GM21526 (cell line): ENCODE results near the gene BARX1.
"Not testable (repeated sequence)": the region's sequence is repeated elsewhere in the genome, so short reads cannot be mapped to it uniquely, and the experiment has no call there.

Experiments
- ATAC-seq: cut with Tn5 transposase; IDR thresholded peaks from one replicate; pipeline ENCODE4 v1.9.1; 2021; ENCODE audit warnings: moderate library complexity; ENCODE audit not compliant: unreplicated experiment, low FRiP score

Gene BARX1

DNA sequence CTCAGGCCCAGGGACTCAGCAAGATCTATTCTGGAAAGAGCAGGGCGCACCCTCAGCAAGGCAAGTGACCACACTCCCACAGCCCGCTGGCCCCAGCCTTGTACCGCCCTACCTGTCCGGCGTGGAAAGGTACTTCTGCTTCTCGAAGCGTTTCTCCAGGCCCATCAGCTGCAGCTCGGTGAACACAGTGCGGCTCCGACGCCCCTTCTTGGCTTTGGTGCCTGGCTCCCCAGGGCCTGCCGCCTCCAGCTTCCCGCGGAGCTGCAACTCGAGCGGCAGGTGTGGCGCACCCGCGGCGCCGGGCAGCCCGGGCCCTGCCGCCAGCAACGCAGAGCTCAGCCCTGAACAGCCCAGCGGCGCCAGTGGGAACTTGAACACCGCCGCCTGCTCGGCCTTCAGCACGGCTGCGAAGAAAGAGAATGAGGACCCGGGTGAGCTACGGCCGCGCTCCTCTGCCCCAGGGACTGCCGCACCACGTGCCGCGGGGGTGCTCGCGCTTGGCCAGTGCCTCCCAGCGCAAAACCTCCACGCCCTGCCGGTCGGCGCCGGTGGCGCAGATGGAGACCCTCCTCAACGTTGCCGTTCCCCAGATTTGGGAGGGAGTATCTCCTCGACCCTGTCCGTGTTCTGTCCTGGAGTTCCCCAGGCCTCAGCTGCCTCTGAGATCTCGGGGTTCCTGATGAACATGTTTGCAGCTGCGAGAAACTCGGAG lies 2.2 kb downstream of the BARX1 start:
- ATAC-seq: no peak

DNA sequence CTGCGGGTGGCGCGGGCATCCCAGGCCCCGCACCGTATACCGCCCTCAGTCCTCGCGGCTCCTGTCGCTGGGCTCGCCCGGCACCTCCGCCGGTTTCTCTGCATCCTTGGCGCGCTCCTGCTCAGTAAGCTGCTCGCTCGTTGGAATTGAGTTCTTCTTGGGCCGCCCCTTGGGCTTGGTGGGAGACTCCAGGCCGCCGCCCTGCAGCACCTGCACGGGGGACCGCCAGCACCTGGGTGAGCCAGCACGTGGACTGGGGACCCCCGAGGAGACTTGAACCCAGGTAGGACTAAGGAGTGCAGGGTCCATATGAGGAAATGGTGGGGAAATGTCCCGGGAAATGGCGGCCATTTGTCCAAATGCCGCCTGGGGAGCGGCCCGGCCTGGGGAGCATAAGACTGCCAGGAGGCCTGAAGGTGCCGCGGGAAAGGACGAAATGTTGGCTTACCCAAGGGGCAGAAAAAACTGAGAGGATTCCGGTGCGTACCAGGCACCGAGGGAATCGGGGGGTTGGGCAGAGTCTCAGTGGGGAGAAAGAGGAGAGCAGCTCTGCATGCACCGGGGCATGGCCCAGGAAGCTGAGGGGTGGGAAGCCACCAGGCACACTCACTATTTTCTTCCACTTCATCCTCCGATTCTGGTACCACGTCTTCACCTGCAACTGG lies 2.9 kb downstream of the BARX1 start:
- no peak for ATAC-seq

GRCh38 chr9:93951655-93952118 lies 3.5 kb downstream of the BARX1 start:
- no peak for ATAC-seq

GRCh38 chr9:93950619-93951601 lies 4.2 kb downstream of the BARX1 start:
- ATAC-seq: no peak

- ATAC-seq: no peak
Observed at GRCh38 chr9:93949694-93950449, 5.3 kb downstream of the BARX1 start.

- no peak for ATAC-seq
Observed at GRCh38 chr9:93949073-93949693, 6.0 kb downstream of the BARX1 start.

- ATAC-seq: no peak
Observed at GRCh38 chr9:93948441-93949072, 6.6 kb downstream of the BARX1 start.

GRCh38 chr9:93947409-93948070 lies 7.6 kb downstream of the BARX1 start:
- ATAC-seq: no peak

- no peak for ATAC-seq
Observed at GRCh38 chr9:93946338-93946712, 8.8 kb downstream of the BARX1 start.

GRCh38 chr9:93945400-93946337 lies 9.5 kb downstream of the BARX1 start:
- no peak for ATAC-seq

DNA sequence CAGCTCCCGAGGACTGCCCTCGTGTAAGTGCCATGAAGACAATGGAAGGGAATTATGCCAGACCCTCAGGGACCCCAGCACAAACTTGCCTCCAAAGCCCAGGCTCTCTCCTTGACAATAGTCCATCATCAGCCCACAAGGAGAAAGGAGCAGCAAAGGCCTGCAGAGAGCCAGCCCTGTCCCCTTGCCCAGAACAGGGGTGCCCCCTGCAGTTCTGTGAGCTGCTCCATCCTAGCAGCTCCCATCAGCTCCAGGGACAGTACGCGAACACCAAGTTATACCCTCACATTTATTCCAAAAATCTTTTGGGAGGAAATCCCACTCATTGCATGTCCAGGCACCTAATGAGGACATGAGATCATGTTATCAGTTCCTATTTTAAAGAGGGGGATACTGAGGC lies 11.1 kb downstream of the BARX1 start:
- no peak for ATAC-seq

DNA sequence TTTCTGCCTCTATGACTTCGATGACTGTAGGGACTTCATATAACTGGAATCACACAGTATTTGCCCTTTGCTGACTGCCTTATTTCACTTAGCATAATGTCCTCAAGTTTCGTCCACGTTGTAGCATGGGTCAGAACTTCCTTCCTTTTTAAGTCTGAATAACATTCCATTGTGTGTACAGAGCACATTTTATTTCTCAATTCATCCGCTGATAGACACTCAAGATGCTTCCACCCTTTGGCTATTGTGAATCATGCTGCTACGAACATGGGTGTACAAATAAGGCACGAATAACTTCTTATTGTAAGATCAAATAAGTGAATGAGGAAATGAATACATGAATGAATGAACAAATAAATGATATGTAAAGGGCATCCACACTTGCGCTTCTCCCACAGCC lies 13.0 kb downstream of the BARX1 start:
- ATAC-seq: no peak

DNA sequence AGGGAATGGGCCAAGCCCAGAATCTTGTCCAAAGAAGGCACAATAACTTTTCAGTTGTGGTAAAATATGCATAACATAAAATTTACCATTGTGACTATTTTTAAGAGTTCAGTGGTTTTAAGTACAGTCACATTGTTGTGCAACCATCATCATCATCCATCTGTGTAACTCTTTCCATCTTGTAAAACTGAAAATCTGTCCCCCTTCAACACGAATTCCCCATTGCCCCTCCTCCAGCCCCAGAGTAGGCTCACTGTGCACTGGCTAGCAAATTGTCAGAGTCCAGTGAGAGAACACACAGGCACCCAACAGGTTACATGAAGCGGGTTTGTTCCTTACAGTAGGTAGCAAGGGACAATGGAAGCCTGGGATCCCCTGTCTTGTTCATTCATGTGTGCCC lies 13.7 kb downstream of the BARX1 start:
- ATAC-seq: no peak

- ATAC-seq: no peak
Observed at GRCh38 chr9:93940951-93941350, 14.2 kb downstream of the BARX1 start.

GRCh38 chr9:93939589-93939988 lies 15.6 kb downstream of the BARX1 start:
- not testable (repeated sequence) for ATAC-seq

- ATAC-seq: no peak
Observed at GRCh38 chr9:93937193-93937592, 18.0 kb downstream of the BARX1 start.

GRCh38 chr9:93931905-93932304 lies 23.2 kb downstream of the BARX1 start:
- no peak for ATAC-seq

- no peak for ATAC-seq
Observed at GRCh38 chr9:93930070-93930469, 25.1 kb downstream of the BARX1 start.
